ENCODE measurements around the gene PRDM16. TPM values are rescaled to one million over a fixed set of nuclear protein-coding genes. Genes with fewer than 3 reads are reported as not detected.

The PRDM16 gene
- total RNA-seq, 1 donor from 2014 or later: 0.43 TPM

DNA sequence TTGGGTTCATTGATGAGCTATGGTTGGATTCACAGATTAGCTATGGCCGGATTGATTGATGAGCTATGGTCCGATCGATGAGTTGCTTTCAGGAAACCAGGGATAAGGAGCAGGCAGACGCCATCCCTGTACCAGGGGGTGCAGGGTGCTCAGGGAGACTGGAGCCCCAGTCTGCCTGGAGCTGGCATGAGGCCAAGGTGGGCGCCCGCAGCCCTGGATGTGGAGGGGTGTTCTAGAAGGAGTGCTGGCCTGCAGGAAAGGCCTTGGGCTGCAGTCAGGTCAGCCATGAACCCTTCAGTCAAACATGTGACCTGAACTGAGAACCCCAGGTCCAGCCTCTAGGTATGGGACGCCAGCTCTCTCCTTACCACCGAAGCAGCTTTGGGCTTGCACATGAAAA lies 212.7 kb downstream of the PRDM16 start:
- Histone ChIP-seq H3K79me2 (ENCODE audit: insufficient read depth, low read length) (no peaks in the 10 kb centered on the region), H3K36me3 (ENCODE audit: insufficient read depth, low read length) (no peaks in the 10 kb centered on the region), H3K27me3 (ENCODE audit: insufficient read depth, low read length) (no peaks in the 10 kb centered on the region), H3K9me3 (ENCODE audit: insufficient read depth, low read depth, low read length) (no peaks in the 10 kb centered on the region), H3K9ac (ENCODE audit: low read length) (no peak overlapping the region), H3K27ac (ENCODE audit: low read depth, low read length) (no peak overlapping the region), H2AFZ (ENCODE audit: low read depth, low read length) (no peak overlapping the region), H3K4me3 (ENCODE audit: insufficient read depth, low read depth, low read length) (no peak overlapping the region), H3K4me1 (ENCODE audit: insufficient read depth, low read length) (no peaks in the 10 kb centered on the region), H4K20me1 (ENCODE audit: insufficient read depth, low read length) (peaks cover 38% of the 10 kb centered on the region), H3K4me2 (ENCODE audit: low read length) (no peak overlapping the region)
- H3K27me3 Mint-ChIP-seq (ENCODE audit: low read depth, unreplicated experiment): peaks cover 62% of the 10 kb centered on the region
- TF ChIP-seq, protein P1, sequence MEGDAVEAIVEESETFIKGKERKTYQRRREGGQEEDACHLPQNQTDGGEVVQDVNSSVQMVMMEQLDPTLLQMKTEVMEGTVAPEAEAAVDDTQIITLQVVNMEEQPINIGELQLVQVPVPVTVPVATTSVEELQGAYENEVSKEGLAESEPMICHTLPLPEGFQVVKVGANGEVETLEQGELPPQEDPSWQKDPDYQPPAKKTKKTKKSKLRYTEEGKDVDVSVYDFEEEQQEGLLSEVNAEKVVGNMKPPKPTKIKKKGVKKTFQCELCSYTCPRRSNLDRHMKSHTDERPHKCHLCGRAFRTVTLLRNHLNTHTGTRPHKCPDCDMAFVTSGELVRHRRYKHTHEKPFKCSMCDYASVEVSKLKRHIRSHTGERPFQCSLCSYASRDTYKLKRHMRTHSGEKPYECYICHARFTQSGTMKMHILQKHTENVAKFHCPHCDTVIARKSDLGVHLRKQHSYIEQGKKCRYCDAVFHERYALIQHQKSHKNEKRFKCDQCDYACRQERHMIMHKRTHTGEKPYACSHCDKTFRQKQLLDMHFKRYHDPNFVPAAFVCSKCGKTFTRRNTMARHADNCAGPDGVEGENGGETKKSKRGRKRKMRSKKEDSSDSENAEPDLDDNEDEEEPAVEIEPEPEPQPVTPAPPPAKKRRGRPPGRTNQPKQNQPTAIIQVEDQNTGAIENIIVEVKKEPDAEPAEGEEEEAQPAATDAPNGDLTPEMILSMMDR (IDR thresholded peaks at IDR 0.05; ENCODE audit: insufficient read depth, low read depth, low read length): no peak
- no peaks in the 10 kb centered on the region for H3K9me3 Mint-ChIP-seq (ENCODE audit: unreplicated experiment)
- no peaks in the 10 kb centered on the region for H3K4me1 Mint-ChIP-seq (ENCODE audit: low read depth, unreplicated experiment)
- no peak for FAIRE-seq
- no peak for DNase-seq (ENCODE audit: low read depth)
- no peak overlapping the region for H3K27ac Mint-ChIP-seq (ENCODE audit: unreplicated experiment)
- H3K4me3 Mint-ChIP-seq (ENCODE audit: unreplicated experiment): no peak overlapping the region
- H3K36me3 Mint-ChIP-seq (ENCODE audit: low read depth, unreplicated experiment): no peaks in the 10 kb centered on the region

DNA sequence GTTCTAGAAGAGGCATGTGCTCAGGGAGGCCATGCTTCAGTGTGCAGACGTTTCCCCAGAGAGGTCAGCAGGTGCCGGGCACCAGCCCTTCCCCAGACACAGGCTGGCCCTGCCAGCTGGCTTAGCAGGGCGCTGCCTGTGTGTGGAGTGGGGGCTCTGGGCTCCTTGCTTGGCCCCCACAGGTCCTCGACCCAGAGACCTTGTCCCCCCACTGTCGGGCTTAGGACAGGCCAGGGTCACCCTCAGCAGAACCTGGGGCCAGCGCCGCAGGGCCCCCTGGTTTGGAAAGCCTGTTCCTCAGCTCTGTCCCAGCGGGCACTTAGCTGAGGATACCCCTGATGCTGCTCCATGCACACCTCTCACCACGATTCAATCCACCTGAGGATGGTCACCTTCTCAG lies 213.2 kb downstream of the PRDM16 start:
- Histone ChIP-seq H3K79me2 (ENCODE audit: insufficient read depth, low read length) (no peaks in the 10 kb centered on the region), H3K4me3 (ENCODE audit: insufficient read depth, low read depth, low read length) (no peak overlapping the region), H3K27me3 (ENCODE audit: insufficient read depth, low read length) (no peaks in the 10 kb centered on the region), H3K4me1 (ENCODE audit: insufficient read depth, low read length) (no peaks in the 10 kb centered on the region), H3K27ac (ENCODE audit: low read depth, low read length) (no peak overlapping the region), H3K36me3 (ENCODE audit: insufficient read depth, low read length) (no peaks in the 10 kb centered on the region), H3K9ac (ENCODE audit: low read length) (no peak overlapping the region), H3K9me3 (ENCODE audit: insufficient read depth, low read depth, low read length) (no peaks in the 10 kb centered on the region), H2AFZ (ENCODE audit: low read depth, low read length) (no peak overlapping the region), H3K4me2 (ENCODE audit: low read length) (no peak overlapping the region), H4K20me1 (ENCODE audit: insufficient read depth, low read length) (peaks cover 35% of the 10 kb centered on the region)
- no peaks in the 10 kb centered on the region for H3K4me1 Mint-ChIP-seq (ENCODE audit: low read depth, unreplicated experiment)
- DNase-seq (ENCODE audit: low read depth) (no peak), FAIRE-seq (no peak)
- no peak overlapping the region for H3K4me3 Mint-ChIP-seq (ENCODE audit: unreplicated experiment)
- no peaks in the 10 kb centered on the region for H3K36me3 Mint-ChIP-seq (ENCODE audit: low read depth, unreplicated experiment)
- H3K27ac Mint-ChIP-seq (ENCODE audit: unreplicated experiment): no peak overlapping the region
- H3K27me3 Mint-ChIP-seq (ENCODE audit: low read depth, unreplicated experiment): peaks cover 57% of the 10 kb centered on the region
- H3K9me3 Mint-ChIP-seq (ENCODE audit: unreplicated experiment): no peaks in the 10 kb centered on the region
- TF ChIP-seq EZH2 (IDR thresholded peaks at IDR 0.05; ENCODE audit: insufficient read depth, low read length): no peak
- TF ChIP-seq, protein P1 (IDR thresholded peaks at IDR 0.05; ENCODE audit: insufficient read depth, low read depth, low read length): no peak

DNA sequence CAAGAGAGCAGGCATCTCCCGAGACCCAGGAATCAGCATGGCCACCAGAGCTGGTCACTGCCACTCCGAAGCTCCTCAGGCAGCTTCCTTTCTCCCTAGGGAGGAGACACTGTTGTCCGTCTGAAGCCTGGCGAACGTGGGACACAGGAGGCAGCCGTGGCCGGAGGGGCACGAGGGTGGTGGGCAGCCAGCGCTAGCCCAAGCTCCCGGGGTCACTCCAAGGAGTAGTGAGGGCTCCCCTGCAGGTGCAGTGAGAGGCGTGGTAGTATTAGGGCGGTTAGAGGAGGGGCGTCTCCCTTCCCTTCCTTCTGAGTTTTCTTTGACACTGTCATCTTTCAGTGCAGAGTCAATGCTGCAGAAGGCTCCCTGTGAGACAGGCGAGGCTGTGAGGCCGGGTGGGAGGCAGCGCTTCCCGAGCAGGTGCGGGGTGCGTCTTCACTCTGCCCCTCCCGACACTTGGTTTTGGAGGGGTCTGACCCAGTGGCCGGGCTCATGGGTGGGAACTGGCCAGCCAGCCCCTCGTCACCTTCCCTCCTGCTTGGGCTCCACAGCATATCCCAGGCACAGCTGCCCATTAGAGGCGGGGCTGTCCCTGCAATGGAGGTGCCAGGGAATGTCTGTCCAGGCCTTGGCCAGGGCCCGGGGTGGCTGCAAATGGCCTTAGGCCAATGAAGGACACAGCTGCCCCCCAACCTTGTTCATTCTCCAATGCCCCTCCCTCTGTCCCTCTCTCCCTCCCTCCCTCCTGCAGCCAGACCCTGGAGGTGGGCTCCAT lies 213.8 kb downstream of the PRDM16 start:
- FAIRE-seq: no peak
- H3K4me3 Mint-ChIP-seq (ENCODE audit: unreplicated experiment): no peak overlapping the region
- TF ChIP-seq, protein P1 (IDR thresholded peaks at IDR 0.05; ENCODE audit: insufficient read depth, low read depth, low read length): no peak
- no peak for TF ChIP-seq EZH2 (IDR thresholded peaks at IDR 0.05; ENCODE audit: insufficient read depth, low read length)

More for the DNA sequence above, 213.8 kb downstream of the PRDM16 start:
- H4K20me1 ChIP-seq (ENCODE audit: insufficient read depth, low read length): peaks cover 35% of the 10 kb centered on the region
- no peaks in the 10 kb centered on the region for H3K9me3 ChIP-seq (ENCODE audit: insufficient read depth, low read depth, low read length)
- no peak overlapping the region for H3K27ac Mint-ChIP-seq (ENCODE audit: unreplicated experiment)
- H2AFZ ChIP-seq (ENCODE audit: low read depth, low read length): no peak overlapping the region
- H3K4me3 ChIP-seq (ENCODE audit: insufficient read depth, low read depth, low read length): no peak overlapping the region
- no peaks in the 10 kb centered on the region for H3K9me3 Mint-ChIP-seq (ENCODE audit: unreplicated experiment)
- no peak overlapping the region for H3K4me2 ChIP-seq (ENCODE audit: low read length)
- peaks cover 54% of the 10 kb centered on the region for H3K27me3 Mint-ChIP-seq (ENCODE audit: low read depth, unreplicated experiment)
- H3K27me3 ChIP-seq (ENCODE audit: insufficient read depth, low read length): no peaks in the 10 kb centered on the region
- no peak for DNase-seq (ENCODE audit: low read depth)
- no peaks in the 10 kb centered on the region for H3K79me2 ChIP-seq (ENCODE audit: insufficient read depth, low read length)
- no peaks in the 10 kb centered on the region for H3K4me1 ChIP-seq (ENCODE audit: insufficient read depth, low read length)
- no peak overlapping the region for H3K27ac ChIP-seq (ENCODE audit: low read depth, low read length)
- H3K36me3 ChIP-seq (ENCODE audit: insufficient read depth, low read length): no peaks in the 10 kb centered on the region
- H3K9ac ChIP-seq (ENCODE audit: low read length): no peak overlapping the region
- no peaks in the 10 kb centered on the region for H3K36me3 Mint-ChIP-seq (ENCODE audit: low read depth, unreplicated experiment)
- H3K4me1 Mint-ChIP-seq (ENCODE audit: low read depth, unreplicated experiment): no peaks in the 10 kb centered on the region

All from astrocyte (in vitro differentiated cells and primary cell).